Endothelial cell of umbilical vein (primary cell): ENCODE results near the gene REPIN1.

Experiments used
- CTCF ChIP-seq, 2 donors: IDR thresholded peaks; 1 replicate in 1 of 2; 2 replicates in 1 of 2; pipeline ENCODE4 v1.5.1; 2011; ENCODE audit warnings: low read length in 2 of 2, mild to moderate bottlenecking in 2 of 2, moderate library complexity in 2 of 2, control low read depth in 1 of 2, inconsistent platforms in 1 of 2, low read depth in 1 of 2; ENCODE audit not compliant: insufficient read depth in 1 of 2; ENCODE audit errors: extremely low read depth in 1 of 2
- EZH2 ChIP-seq: IDR thresholded peaks from 2 replicates; pipeline ENCODE4 v1.6.1; 2012; ENCODE audit warnings: borderline replicate concordance, low read depth, mild to moderate bottlenecking, moderate library complexity, low read length, inconsistent platforms; ENCODE audit not compliant: severe bottlenecking
- FOS ChIP-seq: IDR thresholded peaks from 2 replicates; pipeline ENCODE4 v1.6.1; 2011; ENCODE audit warnings: mild to moderate bottlenecking, low read length, moderate library complexity, borderline replicate concordance; ENCODE audit not compliant: insufficient read depth
- GATA2 ChIP-seq: IDR thresholded peaks from 2 replicates; pipeline ENCODE4 v1.7.0; 2011; ENCODE audit warnings: low read depth, mild to moderate bottlenecking, moderate library complexity, mixed read lengths, low read length; ENCODE audit not compliant: insufficient read length, insufficient read depth
- JUN ChIP-seq: IDR thresholded peaks from 2 replicates; pipeline ENCODE4 v1.6.1; 2011; ENCODE audit warnings: borderline replicate concordance, low read depth; ENCODE audit not compliant: insufficient read length, insufficient read depth
- MYC ChIP-seq: IDR thresholded peaks from one replicate; pipeline ENCODE4 v1.6.1; 2011; ENCODE audit warnings: mild to moderate bottlenecking, low read depth, low read length
- POLR2A ChIP-seq: IDR thresholded peaks from 2 replicates; pipeline ENCODE4 v1.6.1; 2012; ENCODE audit warnings: low read depth, mild to moderate bottlenecking, control low read depth, low read length
- POLR2AphosphoS5 ChIP-seq: IDR thresholded peaks from 2 replicates; pipeline ENCODE4 v1.6.1; 2012; ENCODE audit warnings: low read depth, mild to moderate bottlenecking, control low read depth, low read length, moderate library complexity; ENCODE audit not compliant: insufficient read depth
- TF ChIP-seq, protein P1 (sequence below): IDR thresholded peaks from 2 replicates; pipeline ENCODE4 v1.6.1; 2011; ENCODE audit not compliant: insufficient read depth, insufficient read length

DNA sequence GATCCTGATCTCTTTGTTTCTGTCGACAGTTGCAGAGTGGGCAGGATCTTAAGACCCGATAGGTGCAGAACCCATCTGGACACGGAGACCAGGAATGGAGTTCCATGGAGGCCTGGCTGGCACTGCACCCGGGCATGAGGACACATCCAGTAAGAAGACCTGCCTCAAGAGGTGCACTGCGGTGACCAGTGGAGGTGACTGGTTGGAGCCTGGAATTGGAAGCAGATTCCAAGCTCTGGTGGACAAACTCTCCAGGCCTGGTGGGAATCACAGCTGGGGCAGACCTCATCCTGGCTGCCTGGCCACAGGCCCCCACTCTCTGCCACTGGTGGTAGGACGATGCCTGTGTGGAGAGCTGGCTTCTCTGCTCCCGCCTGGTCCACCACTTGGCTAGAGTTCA lies 41.5 kb downstream of the REPIN1 start:
- TF ChIP-seq GATA2 (no peak), CTCF (IDR thresholded peaks at IDR 0.05; ENCODE audit: extremely low read depth in 1 of 2, insufficient read depth in 1 of 2, low read depth in 1 of 2, low read length in 2 of 2) (no peak), POLR2A (no peak), EZH2 (no peak), POLR2AphosphoS5 (no peak), FOS (no peak), JUN (no peak), MYC (no peak)
- TF ChIP-seq, protein P1, sequence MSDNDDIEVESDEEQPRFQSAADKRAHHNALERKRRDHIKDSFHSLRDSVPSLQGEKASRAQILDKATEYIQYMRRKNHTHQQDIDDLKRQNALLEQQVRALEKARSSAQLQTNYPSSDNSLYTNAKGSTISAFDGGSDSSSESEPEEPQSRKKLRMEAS, result no peak
